ENCODE measurements around the gene DUT.

Gene DUT

DNA sequence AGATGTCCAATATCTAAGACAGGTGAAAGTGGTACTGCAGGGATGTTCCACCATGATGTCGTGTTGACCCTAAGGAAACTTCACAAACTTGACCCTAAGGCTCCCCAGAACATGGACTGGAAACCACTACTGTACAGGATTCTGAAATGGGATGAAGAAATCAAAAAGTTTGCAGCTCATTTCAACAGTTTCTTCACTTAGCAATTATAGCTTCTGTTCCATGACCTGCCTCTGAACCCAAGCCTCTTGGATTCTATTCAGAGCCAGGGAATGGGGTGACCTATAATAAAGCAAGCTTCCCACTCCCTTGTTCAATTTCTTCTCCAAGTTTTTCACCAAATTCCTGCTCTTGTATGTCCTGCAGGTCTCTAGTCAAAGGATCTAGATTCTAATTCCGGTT is 40.7 kb downstream of the DUT start:
- no peak for DNase-seq

DNA sequence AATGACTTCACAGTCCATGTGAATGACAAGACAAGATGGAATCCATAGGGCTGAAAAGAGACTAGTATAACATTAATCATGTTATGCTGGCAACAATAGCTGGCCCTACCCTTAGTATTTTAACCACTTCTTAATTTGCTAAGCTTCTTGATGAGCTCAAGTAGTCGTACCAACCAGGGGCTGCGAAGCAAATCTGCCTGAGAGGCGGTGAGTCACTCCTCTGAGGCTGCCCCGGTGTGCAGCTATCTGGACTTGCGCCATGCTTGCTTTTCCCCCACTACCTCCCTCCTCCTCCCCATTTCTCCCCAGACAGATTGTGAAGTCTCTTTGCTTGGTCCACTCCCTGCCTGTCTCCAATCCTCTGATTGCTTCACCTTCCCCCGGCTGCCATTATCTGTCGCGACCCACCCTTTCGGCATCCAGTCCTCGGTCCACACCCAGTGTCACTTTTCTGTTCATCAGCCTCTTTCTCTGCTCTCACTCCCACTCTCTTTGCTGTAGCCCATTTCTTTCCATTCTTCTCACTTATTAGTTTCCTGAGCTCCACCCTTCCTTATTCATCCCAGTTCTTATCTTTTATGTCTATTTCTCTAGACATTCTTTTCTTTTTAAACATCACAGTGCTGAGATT is 42.7 kb downstream of the DUT start:
- DNase-seq: no peak

DNA sequence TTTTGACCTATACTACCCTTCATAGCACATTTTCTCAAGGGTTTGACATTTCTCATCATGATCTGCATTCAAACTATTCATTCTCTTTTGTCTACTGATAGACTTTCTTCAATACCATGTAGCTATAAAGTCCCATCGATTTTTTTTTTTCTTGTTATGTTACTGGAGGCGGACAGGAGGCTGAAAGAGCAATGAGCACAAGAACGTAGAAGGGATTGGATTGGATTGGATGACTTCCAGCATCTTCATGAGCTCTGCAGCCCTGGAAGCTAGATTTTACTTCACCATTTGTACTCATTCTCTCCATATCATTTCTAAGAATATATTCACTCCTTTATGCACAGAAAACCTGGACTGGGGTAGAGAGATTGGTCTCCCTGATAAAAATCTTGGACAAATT is 43.2 kb downstream of the DUT start:
- no peak for DNase-seq

DNA sequence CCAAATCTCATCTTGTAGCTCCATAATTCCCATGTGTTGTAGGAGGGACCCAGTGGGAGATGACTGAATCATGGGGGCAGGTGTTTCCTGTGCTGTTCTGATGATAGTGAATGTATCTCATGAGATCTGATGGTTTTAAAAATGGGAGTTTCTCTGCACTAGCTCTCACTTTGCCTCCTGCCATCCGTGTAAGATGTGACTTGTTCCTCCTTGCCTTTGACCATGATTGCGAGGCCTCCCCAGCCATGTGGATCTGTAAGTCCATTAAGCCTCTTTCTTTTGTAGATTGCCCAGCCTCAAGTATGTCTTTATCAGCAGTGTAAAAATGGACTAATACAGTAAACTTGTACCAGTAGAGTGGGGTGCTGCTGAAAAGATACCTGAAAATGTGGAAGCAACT is 44.5 kb downstream of the DUT start:
- no peak for DNase-seq

DNA sequence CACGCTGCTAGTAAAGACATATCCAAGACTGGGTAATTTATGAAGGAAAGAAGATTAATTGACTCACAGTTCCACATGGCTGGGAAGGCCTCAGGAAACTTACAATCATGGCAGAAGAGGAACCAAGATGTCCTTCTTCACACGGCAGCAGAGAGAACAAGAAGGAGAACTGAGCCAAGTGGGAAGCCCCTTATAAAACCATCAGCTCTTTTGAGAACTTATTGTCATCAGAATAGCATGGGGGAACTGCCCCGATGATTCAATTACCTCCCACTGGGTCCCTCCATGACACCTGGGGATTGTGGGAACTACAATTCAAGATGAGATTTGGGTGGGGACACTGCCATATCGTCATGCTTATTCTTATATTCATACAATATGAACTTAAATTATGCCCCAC is 49.0 kb downstream of the DUT start:
- no peak for DNase-seq

DNA sequence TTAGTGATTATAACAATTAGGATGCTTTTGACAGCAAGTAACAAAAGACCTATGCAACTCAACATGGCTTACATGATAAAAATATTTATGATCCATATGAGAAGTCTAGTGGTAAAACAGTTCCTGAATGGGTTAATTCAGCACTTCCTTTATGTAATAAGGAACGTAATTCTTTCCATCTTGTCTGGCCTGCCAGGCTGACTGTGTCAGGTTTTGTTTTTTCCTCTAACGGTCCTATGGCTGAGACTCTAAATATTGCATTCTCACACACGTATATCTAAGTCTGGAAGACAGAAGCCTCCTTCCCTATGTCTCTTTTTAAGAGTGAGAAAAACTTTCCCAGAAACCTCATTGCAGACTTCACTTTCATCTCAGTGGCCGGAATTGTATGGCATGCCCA is 50.6 kb downstream of the DUT start:
- no peak for DNase-seq

DNA sequence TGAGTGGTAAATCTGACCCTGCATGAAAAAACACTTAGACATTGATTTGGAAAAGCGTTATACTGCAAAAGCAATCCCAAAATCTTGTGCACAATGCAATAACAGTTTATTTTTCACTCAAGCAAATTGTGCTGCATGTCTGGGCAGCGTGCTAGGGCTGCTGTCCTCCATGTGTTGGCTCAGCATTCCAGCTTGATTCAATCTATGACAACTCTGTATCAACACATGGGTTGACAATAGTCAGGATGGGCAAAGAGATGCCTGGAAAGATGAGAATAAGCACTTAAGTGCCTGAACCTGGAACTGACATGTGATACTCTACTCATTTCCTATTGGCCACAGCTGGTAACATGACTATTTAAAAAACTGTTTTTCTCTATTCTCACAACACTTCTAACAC is 51.8 kb downstream of the DUT start:
- DNase-seq: no peak

DNA sequence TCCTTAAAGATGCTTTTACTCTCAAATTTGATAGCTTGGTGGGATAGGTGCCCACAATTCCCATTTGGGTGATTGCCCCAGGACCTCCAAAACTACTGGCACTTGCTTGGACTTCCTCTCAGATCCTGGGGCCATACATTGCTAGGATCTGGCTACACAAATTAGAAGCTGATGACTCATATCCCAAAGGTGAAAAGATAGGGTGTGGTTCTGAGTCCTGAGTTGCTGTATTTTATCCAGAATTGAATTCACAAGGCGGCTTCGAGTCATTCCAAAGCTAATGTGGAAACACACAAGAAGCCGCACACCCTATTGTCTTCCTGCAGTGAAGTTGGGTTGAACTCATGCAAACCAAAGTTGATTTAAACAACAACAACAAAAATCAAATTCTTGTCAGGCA is 53.4 kb downstream of the DUT start:
- DNase-seq: no peak

DNA sequence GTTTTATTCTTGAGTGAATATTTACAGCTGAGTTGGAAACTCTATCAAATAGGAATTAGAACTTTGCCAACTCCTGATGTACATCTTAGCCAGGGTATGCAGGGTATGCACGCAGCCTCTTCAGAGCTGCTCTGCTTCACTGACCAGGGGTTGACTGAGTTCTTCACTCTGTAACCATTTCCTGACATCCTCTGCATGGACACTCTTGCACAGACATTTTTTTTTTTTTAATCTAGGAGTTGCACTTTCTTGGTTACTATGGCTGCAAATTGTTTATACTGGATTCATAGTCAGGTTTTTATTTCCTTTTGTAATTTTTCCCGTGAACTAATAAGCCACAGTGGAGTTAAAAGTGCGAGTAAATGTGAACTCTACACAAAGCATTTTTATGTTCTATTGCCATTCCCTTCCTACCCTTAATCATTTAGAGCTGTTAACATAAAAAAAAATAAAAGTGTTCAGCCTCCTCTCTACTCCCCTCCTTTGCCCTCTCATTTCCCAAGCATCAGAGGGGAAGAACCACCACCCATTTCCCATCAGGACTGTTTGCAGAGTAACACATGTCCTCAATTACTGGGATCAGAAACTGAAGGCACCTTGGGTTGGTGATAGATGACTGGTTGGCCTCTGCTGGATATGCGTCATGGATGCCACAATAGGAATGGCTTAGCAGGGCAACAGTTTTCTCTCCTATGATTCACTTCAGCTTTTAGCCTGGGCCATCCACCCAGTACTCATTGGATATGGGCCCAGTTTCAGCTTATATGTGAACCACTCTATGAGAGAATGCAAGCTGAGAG is 54.0 kb downstream of the DUT start:
- no peak for DNase-seq

DNA sequence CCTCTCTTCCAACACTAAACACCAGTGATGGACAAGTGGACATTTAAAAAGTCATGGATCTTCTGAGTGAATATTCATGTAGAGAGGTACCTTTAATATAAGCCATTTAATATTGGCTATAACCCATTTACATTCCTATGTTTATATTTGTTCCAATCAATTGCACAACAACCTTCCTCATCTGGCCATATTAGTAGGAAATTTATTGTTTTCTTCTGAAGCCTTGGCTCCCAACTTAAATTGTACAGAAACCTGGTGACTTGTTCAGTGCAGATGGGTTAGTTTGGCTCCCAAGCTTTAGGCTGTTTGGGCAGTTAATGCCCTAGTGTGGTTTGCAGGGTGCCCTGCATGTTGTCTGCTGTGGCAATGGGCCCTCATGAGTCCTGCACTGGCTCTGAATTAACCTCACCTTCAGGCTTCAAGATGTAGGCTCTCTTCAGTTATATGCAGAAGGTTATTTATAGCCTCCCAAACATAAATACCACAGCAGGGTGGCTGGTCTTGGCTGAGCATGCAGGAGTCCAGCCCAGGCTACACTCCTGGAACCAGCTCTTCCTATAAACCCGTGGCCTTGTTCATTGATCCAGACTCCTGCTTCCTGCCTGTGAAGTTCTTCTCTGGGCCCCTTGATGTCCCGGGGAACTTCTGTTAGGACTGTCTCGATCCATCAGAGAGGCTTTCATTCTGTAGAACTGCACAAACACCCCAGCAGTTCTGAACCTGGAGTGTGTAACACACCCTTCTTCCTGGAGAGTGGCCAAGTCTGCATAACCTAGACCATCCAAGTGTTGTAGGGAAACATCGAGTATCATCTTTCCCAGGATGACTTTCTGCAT is 57.0 kb downstream of the DUT start:
- DNase-seq: no peak

DNA sequence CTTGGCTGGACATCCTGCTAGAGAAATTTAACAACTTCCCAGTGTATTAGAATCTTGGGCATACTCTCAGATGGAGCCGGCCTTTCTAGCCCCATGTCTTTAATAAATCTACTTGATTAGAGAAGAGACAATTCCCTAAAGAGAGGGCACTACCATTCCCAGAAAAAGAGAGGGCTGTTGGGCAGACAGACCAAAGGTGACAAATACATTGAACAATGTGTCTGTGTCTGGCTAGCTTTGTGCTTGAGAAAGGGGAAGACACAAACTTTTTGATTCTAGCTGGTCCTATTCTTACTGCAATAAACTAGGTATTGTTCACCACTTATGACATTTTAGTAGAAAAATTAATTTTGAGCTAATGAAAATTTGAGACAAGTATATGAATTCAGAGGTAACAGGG is 57.7 kb downstream of the DUT start:
- no peak for DNase-seq

DNA sequence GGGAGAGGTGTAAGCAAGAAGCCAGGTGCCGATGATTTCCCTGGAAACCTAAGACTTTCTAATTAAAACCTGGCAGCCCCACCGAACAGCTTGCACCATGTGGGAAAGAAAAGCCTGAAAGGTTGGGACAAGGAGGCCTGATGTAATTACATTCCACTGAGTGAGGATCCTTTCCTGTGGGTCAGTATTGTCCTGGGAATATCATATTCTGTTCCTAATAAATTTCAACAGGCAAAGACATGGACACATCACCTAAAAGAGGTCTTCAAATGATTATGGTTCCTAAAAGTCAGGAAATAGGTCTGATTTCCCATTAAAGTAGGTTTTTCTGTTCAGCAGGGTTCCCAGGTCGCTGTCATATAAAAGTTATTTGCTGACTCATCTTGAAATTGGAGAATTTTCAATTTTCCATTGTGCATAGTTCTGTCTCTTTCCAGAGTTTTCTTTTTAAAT is 58.5 kb downstream of the DUT start:
- DNase-seq: no peak

DNA sequence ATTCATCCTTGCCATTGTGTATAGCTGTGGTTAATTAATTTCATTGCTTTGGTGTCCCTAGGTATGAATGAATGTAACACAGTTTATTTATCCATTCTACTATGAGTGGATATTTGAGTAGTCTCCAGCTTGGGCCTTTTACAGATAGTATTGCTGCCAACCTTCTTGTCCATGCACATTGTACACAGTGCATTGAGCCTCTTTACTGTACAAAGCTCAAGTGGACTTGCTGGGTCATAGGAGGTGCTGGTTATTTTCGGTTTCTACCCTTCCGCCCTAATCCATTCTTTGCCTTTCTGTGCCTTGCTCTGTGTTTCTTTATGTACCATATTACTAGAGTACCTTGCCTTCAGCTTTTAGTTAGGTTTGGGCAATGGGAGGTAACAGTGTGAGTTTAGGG is 60.7 kb downstream of the DUT start:
- no peak for DNase-seq

DNA sequence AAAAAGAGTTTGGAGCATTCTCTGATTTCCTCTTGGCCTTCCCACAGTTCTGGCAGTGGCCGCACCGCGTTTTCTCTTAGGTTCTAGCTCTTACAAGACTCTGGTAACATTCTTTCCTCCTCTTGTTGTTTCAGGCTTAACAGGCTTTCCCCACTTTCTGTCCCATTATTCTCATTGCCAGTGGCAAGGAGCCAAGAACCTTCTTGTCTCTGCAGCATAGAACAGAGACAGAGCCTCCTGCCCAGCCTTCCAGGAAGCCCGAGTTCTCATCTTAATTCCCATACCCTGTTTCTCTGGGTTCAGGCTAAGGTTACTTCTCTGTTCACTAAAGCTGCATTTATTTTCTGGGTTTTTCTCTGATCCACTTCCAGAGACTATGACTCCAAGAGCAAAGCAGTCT is 61.1 kb downstream of the DUT start:
- no peak for DNase-seq

All from NCI-H1092 (cell line).